ENCODE results near the gene ARHGEF2. TPM values are rescaled to one million over a fixed set of nuclear protein-coding genes. Genes with fewer than 3 reads are reported as not detected.

Gene ARHGEF2
- total and polyA plus RNA-seq, 10 of the 15 experiments (the other 5 are each of a cell fraction or from before 2014, with no cell fraction given), result 8.1 to 113 (median 69.9) TPM

DNA sequence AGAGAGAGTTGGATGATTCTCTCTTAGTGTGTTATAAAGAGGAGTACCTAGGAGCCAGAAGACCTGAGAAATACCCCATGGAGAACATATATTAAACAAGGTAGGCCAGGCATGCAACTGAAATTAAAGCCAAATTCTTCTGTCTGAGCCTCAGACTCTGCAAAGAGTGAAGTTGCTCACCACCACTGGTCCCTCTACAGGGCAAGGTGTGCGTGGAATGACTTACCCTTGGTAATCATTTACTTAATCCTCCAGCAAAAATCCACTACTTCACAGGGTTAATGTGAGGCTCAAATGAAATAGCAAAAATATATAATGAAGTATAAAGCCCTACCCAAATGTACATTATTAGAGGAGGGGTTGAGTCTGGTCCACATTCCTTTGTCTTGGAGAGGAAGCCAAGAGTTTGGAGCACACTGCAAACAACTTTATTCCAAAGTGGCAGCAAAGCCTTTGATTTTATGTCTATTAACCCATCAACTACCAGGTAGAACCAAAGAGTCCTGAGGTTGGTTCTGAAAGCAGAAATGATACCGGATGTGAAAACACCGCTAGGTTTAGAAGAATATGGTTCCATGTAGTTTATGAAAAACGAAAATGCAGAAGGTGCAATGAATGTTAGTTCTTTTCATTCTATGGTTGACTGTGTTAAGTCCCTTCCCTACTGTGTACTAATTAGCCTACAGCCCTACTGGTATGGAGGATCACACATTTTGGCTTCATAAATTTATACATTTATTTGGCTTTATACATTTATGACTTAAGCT is 33.9 kb upstream of the ARHGEF2 start (continued):
- TF ChIP-seq, protein P1, sequence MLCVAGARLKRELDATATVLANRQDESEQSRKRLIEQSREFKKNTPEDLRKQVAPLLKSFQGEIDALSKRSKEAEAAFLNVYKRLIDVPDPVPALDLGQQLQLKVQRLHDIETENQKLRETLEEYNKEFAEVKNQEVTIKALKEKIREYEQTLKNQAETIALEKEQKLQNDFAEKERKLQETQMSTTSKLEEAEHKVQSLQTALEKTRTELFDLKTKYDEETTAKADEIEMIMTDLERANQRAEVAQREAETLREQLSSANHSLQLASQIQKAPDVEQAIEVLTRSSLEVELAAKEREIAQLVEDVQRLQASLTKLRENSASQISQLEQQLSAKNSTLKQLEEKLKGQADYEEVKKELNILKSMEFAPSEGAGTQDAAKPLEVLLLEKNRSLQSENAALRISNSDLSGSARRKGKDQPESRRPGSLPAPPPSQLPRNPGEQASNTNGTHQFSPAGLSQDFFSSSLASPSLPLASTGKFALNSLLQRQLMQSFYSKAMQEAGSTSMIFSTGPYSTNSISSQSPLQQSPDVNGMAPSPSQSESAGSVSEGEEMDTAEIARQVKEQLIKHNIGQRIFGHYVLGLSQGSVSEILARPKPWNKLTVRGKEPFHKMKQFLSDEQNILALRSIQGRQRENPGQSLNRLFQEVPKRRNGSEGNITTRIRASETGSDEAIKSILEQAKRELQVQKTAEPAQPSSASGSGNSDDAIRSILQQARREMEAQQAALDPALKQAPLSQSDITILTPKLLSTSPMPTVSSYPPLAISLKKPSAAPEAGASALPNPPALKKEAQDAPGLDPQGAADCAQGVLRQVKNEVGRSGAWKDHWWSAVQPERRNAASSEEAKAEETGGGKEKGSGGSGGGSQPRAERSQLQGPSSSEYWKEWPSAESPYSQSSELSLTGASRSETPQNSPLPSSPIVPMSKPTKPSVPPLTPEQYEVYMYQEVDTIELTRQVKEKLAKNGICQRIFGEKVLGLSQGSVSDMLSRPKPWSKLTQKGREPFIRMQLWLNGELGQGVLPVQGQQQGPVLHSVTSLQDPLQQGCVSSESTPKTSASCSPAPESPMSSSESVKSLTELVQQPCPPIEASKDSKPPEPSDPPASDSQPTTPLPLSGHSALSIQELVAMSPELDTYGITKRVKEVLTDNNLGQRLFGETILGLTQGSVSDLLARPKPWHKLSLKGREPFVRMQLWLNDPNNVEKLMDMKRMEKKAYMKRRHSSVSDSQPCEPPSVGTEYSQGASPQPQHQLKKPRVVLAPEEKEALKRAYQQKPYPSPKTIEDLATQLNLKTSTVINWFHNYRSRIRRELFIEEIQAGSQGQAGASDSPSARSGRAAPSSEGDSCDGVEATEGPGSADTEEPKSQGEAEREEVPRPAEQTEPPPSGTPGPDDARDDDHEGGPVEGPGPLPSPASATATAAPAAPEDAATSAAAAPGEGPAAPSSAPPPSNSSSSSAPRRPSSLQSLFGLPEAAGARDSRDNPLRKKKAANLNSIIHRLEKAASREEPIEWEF (IDR thresholded peaks at IDR 0.05; ENCODE audit: insufficient replicate concordance, low read depth, low read length), result peak; percentile 16
- no peak for TF ChIP-seq ZNF384 (IDR thresholded peaks at IDR 0.05; ENCODE audit: borderline replicate concordance, low read depth, low read length)
- TF ChIP-seq KLF5 (IDR thresholded peaks at IDR 0.05; ENCODE audit: partially characterized antibody), result no peak
- 0 out of 2 replicates have a peak, but pooled peaks have one; percentile 22 for TF ChIP-seq ZNF217 (IDR thresholded peaks at IDR 0.05)
- peak; percentile 64 for TF ChIP-seq RELB (IDR thresholded peaks at IDR 0.05; ENCODE audit: low read depth)
- 0 out of 2 replicates have a peak, but pooled peaks have one; percentile 63 for TF ChIP-seq MTA3 (IDR thresholded peaks at IDR 0.05; ENCODE audit: borderline replicate concordance, low read length)
- TF ChIP-seq, protein P2, sequence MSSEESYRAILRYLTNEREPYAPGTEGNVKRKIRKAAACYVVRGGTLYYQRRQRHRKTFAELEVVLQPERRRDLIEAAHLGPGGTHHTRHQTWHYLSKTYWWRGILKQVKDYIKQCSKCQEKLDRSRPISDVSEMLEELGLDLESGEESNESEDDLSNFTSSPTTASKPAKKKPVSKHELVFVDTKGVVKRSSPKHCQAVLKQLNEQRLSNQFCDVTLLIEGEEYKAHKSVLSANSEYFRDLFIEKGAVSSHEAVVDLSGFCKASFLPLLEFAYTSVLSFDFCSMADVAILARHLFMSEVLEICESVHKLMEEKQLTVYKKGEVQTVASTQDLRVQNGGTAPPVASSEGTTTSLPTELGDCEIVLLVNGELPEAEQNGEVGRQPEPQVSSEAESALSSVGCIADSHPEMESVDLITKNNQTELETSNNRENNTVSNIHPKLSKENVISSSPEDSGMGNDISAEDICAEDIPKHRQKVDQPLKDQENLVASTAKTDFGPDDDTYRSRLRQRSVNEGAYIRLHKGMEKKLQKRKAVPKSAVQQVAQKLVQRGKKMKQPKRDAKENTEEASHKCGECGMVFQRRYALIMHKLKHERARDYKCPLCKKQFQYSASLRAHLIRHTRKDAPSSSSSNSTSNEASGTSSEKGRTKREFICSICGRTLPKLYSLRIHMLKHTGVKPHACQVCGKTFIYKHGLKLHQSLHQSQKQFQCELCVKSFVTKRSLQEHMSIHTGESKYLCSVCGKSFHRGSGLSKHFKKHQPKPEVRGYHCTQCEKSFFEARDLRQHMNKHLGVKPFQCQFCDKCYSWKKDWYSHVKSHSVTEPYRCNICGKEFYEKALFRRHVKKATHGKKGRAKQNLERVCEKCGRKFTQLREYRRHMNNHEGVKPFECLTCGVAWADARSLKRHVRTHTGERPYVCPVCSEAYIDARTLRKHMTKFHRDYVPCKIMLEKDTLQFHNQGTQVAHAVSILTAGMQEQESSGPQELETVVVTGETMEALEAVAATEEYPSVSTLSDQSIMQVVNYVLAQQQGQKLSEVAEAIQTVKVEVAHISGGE (CRISPR knock-in tag; IDR thresholded peaks at IDR 0.05), result no peak
- TF ChIP-seq PKNOX1 (IDR thresholded peaks at IDR 0.05), result no peak
- TF ChIP-seq MEF2A (IDR thresholded peaks at IDR 0.05; ENCODE audit: insufficient read depth, low read depth, low read length), result 0 out of 2 replicates have a peak, but pooled peaks have one; percentile 17
- no peak for TF ChIP-seq CTCF (IDR thresholded peaks at IDR 0.05 in 2 of 3, conservative IDR thresholded peaks at IDR 0.05 in 1 of 3; ENCODE audit: control insufficient read depth in 2 of 3, extremely low read depth in 1 of 3, insufficient read depth in 1 of 3, low read depth in 3 of 3, low read length in 3 of 3)
- TF ChIP-seq FOXM1 (IDR thresholded peaks at IDR 0.05; ENCODE audit: low read depth, low read length), result peak; percentile 47; the same call in 1 of the 2 replicates
- TF ChIP-seq, protein P3, sequence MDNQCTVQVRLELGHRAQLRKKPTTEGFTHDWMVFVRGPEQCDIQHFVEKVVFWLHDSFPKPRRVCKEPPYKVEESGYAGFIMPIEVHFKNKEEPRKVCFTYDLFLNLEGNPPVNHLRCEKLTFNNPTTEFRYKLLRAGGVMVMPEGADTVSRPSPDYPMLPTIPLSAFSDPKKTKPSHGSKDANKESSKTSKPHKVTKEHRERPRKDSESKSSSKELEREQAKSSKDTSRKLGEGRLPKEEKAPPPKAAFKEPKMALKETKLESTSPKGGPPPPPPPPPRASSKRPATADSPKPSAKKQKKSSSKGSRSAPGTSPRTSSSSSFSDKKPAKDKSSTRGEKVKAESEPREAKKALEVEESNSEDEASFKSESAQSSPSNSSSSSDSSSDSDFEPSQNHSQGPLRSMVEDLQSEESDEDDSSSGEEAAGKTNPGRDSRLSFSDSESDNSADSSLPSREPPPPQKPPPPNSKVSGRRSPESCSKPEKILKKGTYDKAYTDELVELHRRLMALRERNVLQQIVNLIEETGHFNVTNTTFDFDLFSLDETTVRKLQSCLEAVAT (IDR thresholded peaks at IDR 0.05), result no peak

Data from GM12878 (cell line).